Smooth muscle cell (in vitro differentiated cells): ENCODE measurements around the gene C10orf90. TPM values are rescaled to one million over a fixed set of nuclear protein-coding genes. Genes with fewer than 3 reads are reported as not detected.

Experiments used
- DNase-seq: peaks from one replicate; lab custom pipeline; 2025; ENCODE audit not compliant: unreplicated experiment; lab: John Stamatoyannopoulos, UW
- H2AFZ ChIP-seq: fragments of 200-600 bp; sonication (generic); 2 replicates; pipeline ENCODE4 v1.6.0; 2016; ENCODE audit warnings: antibody characterized with exemption, low read depth, mild to moderate bottlenecking
- H3F3A ChIP-seq: fragments of 200-600 bp; sonication (generic); 2 replicates; pipeline ENCODE4 v1.6.0; 2017; ENCODE audit warnings: antibody characterized with exemption, low read depth
- H3K27ac ChIP-seq: fragments of 200-600 bp; sonication (generic); 2 replicates; pipeline ENCODE4 v1.5.1; 2016; ENCODE audit warnings: low read depth, mild to moderate bottlenecking
- H3K27me3 ChIP-seq: fragments of 200-600 bp; sonication (generic); 2 replicates; pipeline ENCODE4 v1.6.1; 2016; ENCODE audit warnings: low read depth, mild to moderate bottlenecking
- H3K36me3 ChIP-seq: fragments of 200-600 bp; sonication (generic); 2 replicates; pipeline ENCODE4 v1.5.1; 2016; ENCODE audit warnings: low read depth
- H3K4me1 ChIP-seq: fragments of 200-600 bp; sonication (generic); 2 replicates; pipeline ENCODE4 v1.5.1; 2016; ENCODE audit warnings: low read depth
- H3K4me2 ChIP-seq: fragments of 200-600 bp; sonication (generic); 2 replicates; pipeline ENCODE4 v1.6.0; 2016; ENCODE audit warnings: mild to moderate bottlenecking
- H3K4me3 ChIP-seq: fragments of 200-600 bp; sonication (generic); 2 replicates; pipeline ENCODE4 v1.5.1; 2016; ENCODE audit warnings: mild to moderate bottlenecking
- H3K79me2 ChIP-seq: fragments of 200-600 bp; sonication (generic); 2 replicates; pipeline ENCODE4 v1.6.0; 2016; ENCODE audit warnings: low read depth, mild to moderate bottlenecking
- H3K9ac ChIP-seq: fragments of 200-600 bp; sonication (generic); 2 replicates; pipeline ENCODE4 v1.6.0; 2016; ENCODE audit warnings: low read depth
- H3K9me3 ChIP-seq: fragments of 200-600 bp; sonication (generic); replicated peaks from 2 replicates; pipeline ENCODE4 v1.5.1; 2016; ENCODE audit warnings: low read depth
- H4K20me1 ChIP-seq: fragments of 200-600 bp; sonication (generic); 2 replicates; pipeline ENCODE4 v1.6.0; 2016; ENCODE audit warnings: low read depth
- WGBS: methylation state at CpG from one replicate; pipeline ENCODE4 v1.1.7; 2016; ENCODE audit warnings: low lambda C conversion rate; 5-methylcytosine and 5-hydroxymethylcytosine counted together
- polyA plus RNA-seq: library from polyadenylated mRNA; unstranded; fragments of >200 nt; fragmentation: Nextera tagmentation; extraction: Ambion mirVana; gene quantifications from 2 replicates; pipeline ENCODE4 v1.2.1, GENCODE V29; 2016
- total RNA-seq: library from RNA; depleted of rRNA; stranded (reverse); fragments of >200 nt; gene quantifications from 2 replicates; pipeline ENCODE4 v1.2.3, GENCODE V29; 2014
- TF ChIP-seq, protein P1 (sequence below): fragments of 200-600 bp; sonication (generic); IDR thresholded peaks from 2 replicates; pipeline ENCODE4 v1.5.1; 2017; ENCODE audit warnings: borderline replicate concordance, mild to moderate bottlenecking, antibody characterized with exemption; ENCODE audit not compliant: insufficient read depth, poor library complexity, severe bottlenecking

The C10orf90 gene
- total and polyA plus RNA-seq, 2 experiments from 2014 or later = 0.10 to 1.8 TPM

DNA sequence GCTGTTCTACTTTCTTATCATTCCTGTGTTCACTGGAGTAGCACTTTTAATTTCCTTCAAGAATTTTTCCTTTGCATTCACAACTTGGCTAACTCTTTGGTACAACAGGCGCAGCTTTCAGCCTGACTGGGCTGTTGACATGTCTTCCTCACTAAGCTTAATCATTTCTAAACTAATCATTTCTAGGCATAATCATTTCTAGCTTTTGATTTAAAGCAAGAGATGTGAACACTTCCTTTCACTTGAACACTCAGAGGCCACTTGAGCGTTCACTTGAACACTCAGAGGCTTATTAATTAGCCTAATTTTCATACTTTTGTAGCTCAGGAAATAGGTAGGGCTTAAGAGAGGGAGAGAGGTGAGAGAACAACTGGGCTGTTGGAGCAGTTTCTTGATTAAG, 15.9 kb downstream of the C10orf90 start:
- Histone ChIP-seq H2AFZ (no peak overlapping the region), H3K27me3 (no peaks in the 10 kb centered on the region), H3K36me3 (no peaks in the 10 kb centered on the region), H3K27ac (no peak overlapping the region), H3K4me2 (no peak overlapping the region), H3K9ac (no peak overlapping the region), H4K20me1 (no peaks in the 10 kb centered on the region), H3K79me2 (no peaks in the 10 kb centered on the region), H3F3A (no peaks in the 10 kb centered on the region), H3K4me3 (no peak overlapping the region), H3K4me1 (no peaks in the 10 kb centered on the region), H3K9me3 (no peaks in the 10 kb centered on the region)
- TF ChIP-seq, protein P1, sequence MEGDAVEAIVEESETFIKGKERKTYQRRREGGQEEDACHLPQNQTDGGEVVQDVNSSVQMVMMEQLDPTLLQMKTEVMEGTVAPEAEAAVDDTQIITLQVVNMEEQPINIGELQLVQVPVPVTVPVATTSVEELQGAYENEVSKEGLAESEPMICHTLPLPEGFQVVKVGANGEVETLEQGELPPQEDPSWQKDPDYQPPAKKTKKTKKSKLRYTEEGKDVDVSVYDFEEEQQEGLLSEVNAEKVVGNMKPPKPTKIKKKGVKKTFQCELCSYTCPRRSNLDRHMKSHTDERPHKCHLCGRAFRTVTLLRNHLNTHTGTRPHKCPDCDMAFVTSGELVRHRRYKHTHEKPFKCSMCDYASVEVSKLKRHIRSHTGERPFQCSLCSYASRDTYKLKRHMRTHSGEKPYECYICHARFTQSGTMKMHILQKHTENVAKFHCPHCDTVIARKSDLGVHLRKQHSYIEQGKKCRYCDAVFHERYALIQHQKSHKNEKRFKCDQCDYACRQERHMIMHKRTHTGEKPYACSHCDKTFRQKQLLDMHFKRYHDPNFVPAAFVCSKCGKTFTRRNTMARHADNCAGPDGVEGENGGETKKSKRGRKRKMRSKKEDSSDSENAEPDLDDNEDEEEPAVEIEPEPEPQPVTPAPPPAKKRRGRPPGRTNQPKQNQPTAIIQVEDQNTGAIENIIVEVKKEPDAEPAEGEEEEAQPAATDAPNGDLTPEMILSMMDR = no peak
- DNase-seq = no peak
- 84% methylated on average over 2 of the region's 2 CpGs for WGBS

DNA sequence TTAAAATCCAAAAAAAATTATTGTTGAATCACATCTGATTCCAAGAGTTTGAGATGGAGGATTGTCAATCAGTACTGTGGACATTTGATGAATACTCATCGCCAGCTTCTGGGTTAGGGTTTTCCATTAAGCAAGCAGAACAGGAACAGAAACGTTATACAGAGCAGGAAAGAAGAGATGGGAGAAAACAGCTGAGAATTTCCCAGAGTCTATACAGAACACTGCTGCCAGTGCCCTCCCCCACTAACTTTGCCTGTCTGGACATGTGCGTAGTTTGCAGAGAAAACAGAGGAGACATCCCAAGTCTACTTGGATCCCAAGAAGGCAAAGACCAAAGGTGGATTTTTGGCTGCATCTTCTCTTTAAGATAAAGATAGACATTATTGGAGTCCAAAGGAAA, 19.0 kb downstream of the C10orf90 start:
- Histone ChIP-seq H3K27ac (no peak overlapping the region), H3F3A (no peaks in the 10 kb centered on the region), H3K36me3 (no peaks in the 10 kb centered on the region), H3K79me2 (no peaks in the 10 kb centered on the region), H3K4me2 (no peak overlapping the region), H3K4me1 (no peaks in the 10 kb centered on the region), H3K9me3 (no peaks in the 10 kb centered on the region), H3K27me3 (no peaks in the 10 kb centered on the region), H3K4me3 (no peak overlapping the region), H4K20me1 (no peaks in the 10 kb centered on the region), H2AFZ (no peak overlapping the region), H3K9ac (no peak overlapping the region)
- DNase-seq = no peak
- TF ChIP-seq, protein P1 = no peak
- 75% methylated on average over 3 of the region's 3 CpGs for WGBS

DNA sequence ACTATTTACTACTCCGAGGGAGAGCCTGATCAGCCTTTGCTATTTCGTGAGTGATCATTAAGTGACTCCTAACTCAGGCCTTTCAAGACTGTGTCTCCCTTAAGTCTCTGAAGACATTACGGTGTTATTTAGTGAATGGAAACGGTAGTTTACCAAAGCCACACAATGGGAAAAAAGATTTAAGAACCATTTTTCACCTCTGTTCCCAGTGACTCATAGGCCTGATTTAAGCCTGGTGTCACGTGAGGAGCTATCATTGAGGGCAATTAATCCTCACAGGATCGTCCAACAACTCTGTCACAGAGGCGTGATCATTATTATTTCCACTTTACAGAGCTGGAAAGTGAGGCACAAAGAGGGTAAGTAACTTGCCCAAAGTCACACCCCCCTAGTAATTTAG, 20.3 kb downstream of the C10orf90 start:
- Histone ChIP-seq H3K4me1 (no peaks in the 10 kb centered on the region), H2AFZ (no peak overlapping the region), H3F3A (no peaks in the 10 kb centered on the region), H3K9ac (no peak overlapping the region), H3K9me3 (no peaks in the 10 kb centered on the region), H3K79me2 (no peaks in the 10 kb centered on the region), H3K4me3 (no peak overlapping the region), H3K27me3 (no peaks in the 10 kb centered on the region), H3K4me2 (no peak overlapping the region), H3K36me3 (no peaks in the 10 kb centered on the region), H3K27ac (no peak overlapping the region), H4K20me1 (no peaks in the 10 kb centered on the region)
- TF ChIP-seq, protein P1 = no peak
- DNase-seq = no peak
- 65% methylated on average over 7 of the region's 7 CpGs for WGBS

- H3K27me3 ChIP-seq = no peaks in the 10 kb centered on the region
- no peaks in the 10 kb centered on the region for H3K36me3 ChIP-seq
- TF ChIP-seq, protein P1 = no peak
- H3K4me1 ChIP-seq = no peaks in the 10 kb centered on the region
- H4K20me1 ChIP-seq = no peaks in the 10 kb centered on the region
- H2AFZ ChIP-seq = no peak overlapping the region
- no peak overlapping the region for H3K27ac ChIP-seq
- no peaks in the 10 kb centered on the region for H3K79me2 ChIP-seq
- no peaks in the 10 kb centered on the region for H3K9me3 ChIP-seq
- no peaks in the 10 kb centered on the region for H3F3A ChIP-seq
- WGBS = 92% methylated on average over 5 of the region's 5 CpGs
- no peak for DNase-seq
- H3K9ac ChIP-seq = no peak overlapping the region
- H3K4me3 ChIP-seq = no peak overlapping the region
- H3K4me2 ChIP-seq = no peak overlapping the region
These were observed 23.4 kb downstream of the C10orf90 start for GRCh38 chr10:126647116-126647515.
